Liver (tissue), 3 donors: Measurements from ENCODE around the gene TTYH1.

Source experiments
- GABPA ChIP-seq, 2 donors: IDR thresholded peaks in 1 of 2; conservative IDR thresholded peaks in 1 of 2; 2 replicates each; pipeline ENCODE4 v1.6.1; 2016; ENCODE audit warnings: antibody characterized with exemption in 2 of 2, mild to moderate bottlenecking in 1 of 2, moderate library complexity in 1 of 2
- RAD21 ChIP-seq, 2 donors: IDR thresholded peaks; 2 replicates each; pipeline ENCODE4 v1.6.1; 2016; ENCODE audit warnings: antibody characterized with exemption in 2 of 2, mild to moderate bottlenecking in 2 of 2
- RXRA ChIP-seq, 2 donors: IDR thresholded peaks; 2 replicates each; pipeline ENCODE4 v1.6.1; 2017 to 2018; ENCODE audit warnings: antibody characterized with exemption in 2 of 2, mild to moderate bottlenecking in 1 of 2
- TAF1 ChIP-seq: conservative IDR thresholded peaks from 2 replicates; pipeline ENCODE4 v1.6.1; 2016; ENCODE audit warnings: antibody characterized with exemption, mild to moderate bottlenecking
- TF ChIP-seq, protein P1 (sequence below): fragments of 150-350 bp; IDR thresholded peaks from 2 replicates; pipeline ENCODE4 v1.5.1; 2017; ENCODE audit warnings: improper control_type of control experiment, low read depth, low read length; ENCODE audit not compliant: missing input control
- donor health status: healthy.
- donor health status: healthy.

- TF ChIP-seq, protein P1, sequence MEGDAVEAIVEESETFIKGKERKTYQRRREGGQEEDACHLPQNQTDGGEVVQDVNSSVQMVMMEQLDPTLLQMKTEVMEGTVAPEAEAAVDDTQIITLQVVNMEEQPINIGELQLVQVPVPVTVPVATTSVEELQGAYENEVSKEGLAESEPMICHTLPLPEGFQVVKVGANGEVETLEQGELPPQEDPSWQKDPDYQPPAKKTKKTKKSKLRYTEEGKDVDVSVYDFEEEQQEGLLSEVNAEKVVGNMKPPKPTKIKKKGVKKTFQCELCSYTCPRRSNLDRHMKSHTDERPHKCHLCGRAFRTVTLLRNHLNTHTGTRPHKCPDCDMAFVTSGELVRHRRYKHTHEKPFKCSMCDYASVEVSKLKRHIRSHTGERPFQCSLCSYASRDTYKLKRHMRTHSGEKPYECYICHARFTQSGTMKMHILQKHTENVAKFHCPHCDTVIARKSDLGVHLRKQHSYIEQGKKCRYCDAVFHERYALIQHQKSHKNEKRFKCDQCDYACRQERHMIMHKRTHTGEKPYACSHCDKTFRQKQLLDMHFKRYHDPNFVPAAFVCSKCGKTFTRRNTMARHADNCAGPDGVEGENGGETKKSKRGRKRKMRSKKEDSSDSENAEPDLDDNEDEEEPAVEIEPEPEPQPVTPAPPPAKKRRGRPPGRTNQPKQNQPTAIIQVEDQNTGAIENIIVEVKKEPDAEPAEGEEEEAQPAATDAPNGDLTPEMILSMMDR = no peak
- TF ChIP-seq RXRA (IDR thresholded peaks at IDR 0.05) (no peak), GABPA (IDR thresholded peaks at IDR 0.05 in 1 of 2, conservative IDR thresholded peaks at IDR 0.05 in 1 of 2) (no peak), TAF1 (no peak), RAD21 (IDR thresholded peaks at IDR 0.05) (no peak)
These were observed 14.4 kb downstream of the TTYH1 start for GRCh38 chr19:54429545-54430227.
